NCI-H510A (cell line): ENCODE measurements around the gene HSPBAP1.

Source experiments
- DNase-seq: peaks from one replicate; lab custom pipeline; 2025; lab: John Stamatoyannopoulos, UW

Gene HSPBAP1

GRCh38 chr3:122793568-122794416, at the start of gene HSPBAP1:
HSPBAP1 (minus strand) TSS chr3:122793831; CDS start chr3:122793680, 151 bp downstream.
- no peak for DNase-seq

GRCh38 chr3:122835590-122835989, 42.0 kb upstream of the HSPBAP1 start:
- no peak for DNase-seq

- no peak for DNase-seq
Observed at GRCh38 chr3:122828281-122828680, 34.6 kb upstream of the HSPBAP1 start.

GRCh38 chr3:122826278-122826677, 32.6 kb upstream of the HSPBAP1 start:
- no peak for DNase-seq

- no peak for DNase-seq
Observed at GRCh38 chr3:122825460-122825859, 31.8 kb upstream of the HSPBAP1 start.

GRCh38 chr3:122824465-122825381, 31.1 kb upstream of the HSPBAP1 start:
- no peak for DNase-seq

GRCh38 chr3:122816587-122816986, 23.0 kb upstream of the HSPBAP1 start:
- no peak for DNase-seq

- no peak for DNase-seq
Observed at GRCh38 chr3:122810734-122811133, 17.1 kb upstream of the HSPBAP1 start.

GRCh38 chr3:122803977-122804376, 10.3 kb upstream of the HSPBAP1 start:
- DNase-seq, result no peak

GRCh38 chr3:122802323-122802722, 8.7 kb upstream of the HSPBAP1 start:
- DNase-seq, result no peak

- no peak for DNase-seq
Observed at GRCh38 chr3:122800706-122801237, 7.1 kb upstream of the HSPBAP1 start.

- DNase-seq, result no peak
Observed at GRCh38 chr3:122800031-122800430, 6.4 kb upstream of the HSPBAP1 start.

GRCh38 chr3:122799322-122799721, 5.7 kb upstream of the HSPBAP1 start:
- DNase-seq, result no peak

GRCh38 chr3:122797291-122797690, 3.7 kb upstream of the HSPBAP1 start:
- no peak for DNase-seq

GRCh38 chr3:122795674-122796195, 2.1 kb upstream of the HSPBAP1 start:
- DNase-seq, result no peak

GRCh38 chr3:122794779-122795673, 1.4 kb upstream of the HSPBAP1 start, which contains the start of gene SLC49A4:
SLC49A4 (plus strand) TSS chr3:122795069; CDS start chr3:122795193, 124 bp downstream.
- no peak for DNase-seq

GRCh38 chr3:122794483-122794778, 800 bp upstream of the HSPBAP1 start:
- DNase-seq, result no peak

GRCh38 chr3:122789585-122790273, 3.9 kb downstream of the HSPBAP1 start:
- DNase-seq, result no peak

- DNase-seq, result no peak
Observed at GRCh38 chr3:122787872-122788271, 5.8 kb downstream of the HSPBAP1 start.

- DNase-seq, result no peak
Observed at GRCh38 chr3:122786066-122786465, 7.6 kb downstream of the HSPBAP1 start.

- DNase-seq, result no peak
Observed at GRCh38 chr3:122785231-122785630, 8.4 kb downstream of the HSPBAP1 start.
